ENCODE measurements around the gene KANK2. TPM values are rescaled to one million over a fixed set of nuclear protein-coding genes. Genes with fewer than 3 reads are reported as not detected.

Gene KANK2
- total and polyA plus RNA-seq, 2 of the 4 experiments (the other 2 are of a cell fraction), result 104 to 176 TPM

- TF ChIP-seq ELK1 (IDR thresholded peaks at IDR 0.05; ENCODE audit: borderline replicate concordance, low read depth, low read length), result no peak
These were observed 39.3 kb upstream of the KANK2 start (continued) for GRCh38 chr19:11236324-11237301.

DNA sequence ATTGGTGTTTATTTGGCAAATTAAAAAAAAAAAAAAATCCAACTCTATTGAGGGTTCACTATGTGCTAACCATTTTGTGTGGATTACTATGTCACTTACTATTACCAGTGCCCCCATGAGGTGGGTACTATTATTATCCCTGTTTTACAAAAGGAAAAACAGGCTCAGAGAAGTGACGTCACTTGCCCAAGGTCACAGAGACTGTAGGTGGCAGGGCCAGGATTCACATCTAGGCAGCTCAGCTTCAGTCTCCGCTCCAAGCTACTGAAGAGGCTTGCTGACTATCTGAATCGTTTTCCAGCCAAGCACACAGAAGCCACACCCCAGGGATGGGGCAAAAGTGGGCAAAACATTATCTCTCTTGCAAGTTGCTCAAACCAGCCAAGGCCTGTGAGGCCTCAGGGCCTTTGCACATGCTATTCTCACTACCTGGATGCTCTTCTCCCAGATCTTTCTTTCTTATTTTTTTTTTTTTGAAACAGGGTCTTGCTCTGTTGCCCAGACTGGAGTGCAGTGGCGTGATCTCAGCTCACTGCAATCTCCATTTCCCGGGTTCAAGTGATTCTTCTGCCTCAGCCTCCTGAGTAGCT lies 37.2 kb upstream of the KANK2 start:
- intact Hi-C loops (cut with micrococcal nuclease), result no loop called here
- CTCF ChIA-PET, result no interaction called here
- TF ChIP-seq NFE2L2 (IDR thresholded peaks at IDR 0.05; ENCODE audit: low read depth, low read length) (no peak), CHD1 (IDR thresholded peaks at IDR 0.05; ENCODE audit: low read depth, low read length) (no peak), RAD21 (IDR thresholded peaks at IDR 0.05; ENCODE audit: low read length) (no peak), RFX5 (IDR thresholded peaks at IDR 0.05; ENCODE audit: low read depth, low read length) (no peak), MAFK (IDR thresholded peaks at IDR 0.05; ENCODE audit: low read depth, low read length) (no peak), RCOR1 (IDR thresholded peaks at IDR 0.05; ENCODE audit: insufficient replicate concordance, low read length) (no peak), USF2 (IDR thresholded peaks at IDR 0.05; ENCODE audit: low read depth, low read length) (no peak), CTCF (conservative IDR thresholded peaks at IDR 0.05; ENCODE audit: low read depth, low read length) (no peak), MAZ (IDR thresholded peaks at IDR 0.05; ENCODE audit: borderline replicate concordance, low read depth, low read length) (no peak), BHLHE40 (IDR thresholded peaks at IDR 0.05; ENCODE audit: low read depth, low read length) (no peak), POLR2A (IDR thresholded peaks at IDR 0.05; ENCODE audit: low read depth, low read length) (no peak)

More for the DNA sequence above, 37.2 kb upstream of the KANK2 start:
- Histone ChIP-seq H2AK9ac (replicated peaks; ENCODE audit: low read depth, low read length, poor library complexity) (no peak overlapping the region), H2BK15ac (ENCODE audit: low read depth, low read length) (no peak overlapping the region), H3K27ac (ENCODE audit: insufficient read depth, low read length) (no peak overlapping the region), H4K91ac (ENCODE audit: insufficient read depth, low read depth, low read length) (no peak overlapping the region), H4K20me1 (ENCODE audit: insufficient read depth, low read length) (no peaks in the 10 kb centered on the region), H3K4ac (ENCODE audit: low read depth, low read length) (no peak overlapping the region), H4K5ac (ENCODE audit: low read depth, low read length) (no peak overlapping the region), H3K18ac (ENCODE audit: low read depth, low read length) (no peak overlapping the region), H3K9me3 (ENCODE audit: control insufficient read depth, insufficient read depth, low read length) (no peaks in the 10 kb centered on the region), H3K4me3 (ENCODE audit: insufficient read depth, low read depth, low read length) (no peak overlapping the region), H3K4me1 (ENCODE audit: control insufficient read depth, insufficient read depth, low read length) (no peaks in the 10 kb centered on the region), H3K14ac (replicated peaks; ENCODE audit: low read depth, low read length) (no peak overlapping the region), H3K9ac (ENCODE audit: low read depth, low read length) (no peak overlapping the region), H3K9me1 (ENCODE audit: insufficient read depth, low read length) (0 out of 2 replicates have a peak, but pooled peaks cover 5% of the 10 kb centered on the region), H3K79me1 (ENCODE audit: low read depth in 1 of 2, low read length in 2 of 2) (no peaks in the 10 kb centered on the region), H2AFZ (replicated peaks; ENCODE audit: low read length, poor library complexity) (no peak overlapping the region), H3K23ac (ENCODE audit: low read depth, low read length) (no peak overlapping the region), H3K56ac (ENCODE audit: extremely low read depth, insufficient read depth, low read length) (no peak overlapping the region), H2AK5ac (ENCODE audit: low read depth, low read length) (no peak overlapping the region), H3K36me3 (ENCODE audit: control insufficient read depth, insufficient read depth, low read length) (peaks cover 33% of the 10 kb centered on the region), H2BK120ac (ENCODE audit: low read depth, low read length) (no peak overlapping the region), H2BK20ac (ENCODE audit: low read depth, low read length) (no peak overlapping the region), H2BK5ac (ENCODE audit: low read depth, low read length, poor library complexity, severe bottlenecking) (no peak overlapping the region), H4K8ac (ENCODE audit: low read depth in 2 of 2, low read length in 2 of 2) (no peak overlapping the region), H3K4me2 (ENCODE audit: low read depth, low read length) (no peak overlapping the region), H3K27me3 (ENCODE audit: control insufficient read depth, insufficient read depth, low read length) (no peaks in the 10 kb centered on the region)
- no TSS peak for BruUV-seq (replicated peaks)
- POLR2A ChIA-PET (ENCODE audit: unreplicated experiment), result no interaction called here
- 92% methylated on average over 2 of the region's 5 CpGs; no CpG with 5 or more reads in 1 of the 2 experiments for WGBS, 2 experiments (ENCODE audit: extremely low coverage in 2 of 2, insufficient read length in 1 of 2)
- dilution Hi-C loops (cut with HindIII; ENCODE audit: low sequenced_read_pairs, unreplicated experiment), result no loop called here
- in situ Hi-C loops (cut with MboI; ENCODE audit: low sequenced_read_pairs), result no loop called here
- no peak for ATAC-seq (ENCODE audit: low read depth)
- DNase-seq, result no peak

Data from IMR-90 (cell line).